Measurements from ENCODE around the gene RNASEH1.

Gene RNASEH1

GRCh38 chr2:3558205-3559014, at the start of gene RNASEH1:
TSS of gene RNASEH1 (minus strand) at chr2:3558333. CDS start at chr2:3558260, 73 bp downstream.
- DNase-seq: peak; percentile 94

GRCh38 chr2:3606370-3607201, 48.5 kb upstream of the RNASEH1 start:
- DNase-seq: peak; percentile 27

GRCh38 chr2:3606028-3606369, 47.9 kb upstream of the RNASEH1 start:
- no peak for DNase-seq

- DNase-seq: peak; percentile 89
These were observed 47.1 kb upstream of the RNASEH1 start for GRCh38 chr2:3604991-3605961.

GRCh38 chr2:3604207-3604877, 46.2 kb upstream of the RNASEH1 start:
- no peak for DNase-seq

GRCh38 chr2:3603536-3604206, 45.5 kb upstream of the RNASEH1 start:
- no peak for DNase-seq

GRCh38 chr2:3602553-3603339, 44.6 kb upstream of the RNASEH1 start:
- DNase-seq: no peak

- DNase-seq: no peak
These were observed 43.6 kb upstream of the RNASEH1 start for GRCh38 chr2:3601561-3602271.

GRCh38 chr2:3600256-3600855, 42.2 kb upstream of the RNASEH1 start:
- no peak for DNase-seq

- DNase-seq: no peak
These were observed 41.0 kb upstream of the RNASEH1 start for GRCh38 chr2:3598912-3599854.

GRCh38 chr2:3598197-3598910, 40.2 kb upstream of the RNASEH1 start:
- no peak for DNase-seq

GRCh38 chr2:3597567-3597966, 39.4 kb upstream of the RNASEH1 start:
- DNase-seq: no peak

- no peak for DNase-seq
These were observed 38.8 kb upstream of the RNASEH1 start for GRCh38 chr2:3596901-3597417.

- no peak for DNase-seq
These were observed 37.9 kb upstream of the RNASEH1 start for GRCh38 chr2:3595985-3596384.

- DNase-seq: no peak
These were observed 37.3 kb upstream of the RNASEH1 start for GRCh38 chr2:3595404-3595803.

- DNase-seq: no peak
These were observed 36.6 kb upstream of the RNASEH1 start, which contains the start of gene COLEC11 for GRCh38 chr2:3594493-3595281. TSS of gene COLEC11 (plus strand) at chr2:3595112. CDS start at chr2:3604341, 9,229 bp downstream.

GRCh38 chr2:3589086-3589485, 31.0 kb upstream of the RNASEH1 start:
- DNase-seq: no peak

Measured in NCI-H2029 (cell line).